ENCODE results near the gene CDX2. TPM values are rescaled to one million over a fixed set of nuclear protein-coding genes. Genes with fewer than 3 reads are reported as not detected.

Gene CDX2
- total RNA-seq, 1 experiment from 2014 or later = not detected

GRCh38 chr13:27988520-27988919 is 19.4 kb upstream of the CDX2 start, which contains the start of gene URAD:
URAD (minus strand) TSS chr13:27988693; CDS start chr13:27988637, 56 bp downstream.
- POLR2A ChIA-PET (ENCODE audit: low non-redundant PET) = interaction anchor here (0.5 kb wide), 1 partner anchor 96 kb away, joined by 17 read pairs; no protein-coding TSS in a partner anchor
- intact Hi-C loops (cut with micrococcal nuclease; ENCODE audit: unreplicated experiment) = no loop called here
- H3K27me3 ChIP-seq (replicated peaks; ENCODE audit: insufficient read depth, low read depth, low read length, poor library complexity) = peaks cover 24% of the 10 kb centered on the region
- no peak for TF ChIP-seq EZH2 (IDR thresholded peaks at IDR 0.05; ENCODE audit: borderline replicate concordance, low read depth, low read length, poor library complexity, severe bottlenecking)
- no peak for TF ChIP-seq CTCF (conservative IDR thresholded peaks at IDR 0.05; ENCODE audit: low read depth, low read length)
- CTCF ChIA-PET = interaction anchor here (0.6 kb wide), 1 partner anchor 598 kb away, joined by 6 read pairs; no protein-coding TSS in a partner anchor
- no TSS peak for BruUV-seq (replicated peaks)
- H3K4me1 ChIP-seq (ENCODE audit: insufficient read depth, low read length, poor library complexity, severe bottlenecking) = no peaks in the 10 kb centered on the region
- no peak within 1 kb of the TSS for H3K27ac ChIP-seq (ENCODE audit: low read depth, low read length, poor library complexity, severe bottlenecking)
- H3K36me3 ChIP-seq (ENCODE audit: insufficient read depth, low read length, poor library complexity, severe bottlenecking) = no peaks in the 10 kb centered on the region
- no peak for DNase-seq (ENCODE audit: low spot score)
- no peaks in the 10 kb centered on the region for H3K9me3 ChIP-seq (ENCODE audit: low read depth, low read length, poor library complexity, severe bottlenecking)
- no peak within 1 kb of the TSS for H3K4me3 ChIP-seq (ENCODE audit: low read depth, low read length, poor library complexity, severe bottlenecking)

- Histone ChIP-seq H3K9me3 (ENCODE audit: low read depth, low read length, poor library complexity, severe bottlenecking) (no peaks in the 10 kb centered on the region), H3K36me3 (ENCODE audit: insufficient read depth, low read length, poor library complexity, severe bottlenecking) (no peaks in the 10 kb centered on the region), H3K4me1 (ENCODE audit: insufficient read depth, low read length, poor library complexity, severe bottlenecking) (no peaks in the 10 kb centered on the region), H3K27ac (ENCODE audit: low read depth, low read length, poor library complexity, severe bottlenecking) (no peak overlapping the region), H3K4me3 (ENCODE audit: low read depth, low read length, poor library complexity, severe bottlenecking) (no peak overlapping the region), H3K27me3 (replicated peaks; ENCODE audit: insufficient read depth, low read depth, low read length, poor library complexity) (peaks cover 53% of the 10 kb centered on the region)
- CTCF ChIA-PET = interaction anchor here (1.7 kb wide), 1 partner anchor 624 kb away, joined by 10 read pairs; no protein-coding TSS in a partner anchor
- POLR2A ChIA-PET (ENCODE audit: low non-redundant PET) = no interaction called here
- intact Hi-C loops (cut with micrococcal nuclease; ENCODE audit: unreplicated experiment) = no loop called here
- no TSS peak for BruUV-seq (replicated peaks)
- TF ChIP-seq EZH2 (IDR thresholded peaks at IDR 0.05; ENCODE audit: borderline replicate concordance, low read depth, low read length, poor library complexity, severe bottlenecking) (no peak), CTCF (conservative IDR thresholded peaks at IDR 0.05; ENCODE audit: low read depth, low read length) (no peak)
- DNase-seq (ENCODE audit: low spot score) = no peak
These were observed 16.5 kb upstream of the CDX2 start for GRCh38 chr13:27985600-27985999.

- POLR2A ChIA-PET (ENCODE audit: low non-redundant PET) = no interaction called here
- Histone ChIP-seq H3K36me3 (ENCODE audit: insufficient read depth, low read length, poor library complexity, severe bottlenecking) (no peaks in the 10 kb centered on the region), H3K9me3 (ENCODE audit: low read depth, low read length, poor library complexity, severe bottlenecking) (no peaks in the 10 kb centered on the region), H3K4me1 (ENCODE audit: insufficient read depth, low read length, poor library complexity, severe bottlenecking) (no peaks in the 10 kb centered on the region), H3K27ac (ENCODE audit: low read depth, low read length, poor library complexity, severe bottlenecking) (no peak overlapping the region), H3K4me3 (ENCODE audit: low read depth, low read length, poor library complexity, severe bottlenecking) (no peak overlapping the region), H3K27me3 (replicated peaks; ENCODE audit: insufficient read depth, low read depth, low read length, poor library complexity) (peaks cover 80% of the 10 kb centered on the region)
- no peak for DNase-seq (ENCODE audit: low spot score)
- no peak for TF ChIP-seq CTCF (conservative IDR thresholded peaks at IDR 0.05; ENCODE audit: low read depth, low read length)
- no peak for TF ChIP-seq EZH2 (IDR thresholded peaks at IDR 0.05; ENCODE audit: borderline replicate concordance, low read depth, low read length, poor library complexity, severe bottlenecking)
- intact Hi-C loops (cut with micrococcal nuclease; ENCODE audit: unreplicated experiment) = loop anchor here (5.0 kb wide), 1 partner anchor 620 kb away; no protein-coding TSS in a partner anchor
- no TSS peak for BruUV-seq (replicated peaks)
- CTCF ChIA-PET = no interaction called here
These were observed 13.2 kb upstream of the CDX2 start for GRCh38 chr13:27982361-27982760.

Data from A673 (cell line).